H7 (cell line): Measurements from ENCODE around the gene HDAC1. TPM values are rescaled to one million over a fixed set of nuclear protein-coding genes. Genes with fewer than 3 reads are reported as not detected.
A peak's percentile ranks its signal among the peaks of the same experiment; 100 is the strongest.

Experiments used
- DNase-seq: peaks from one replicate; pipeline ENCODE4 v3.0.0; 2012
- H3K27me3 ChIP-seq: 2 replicates; pipeline ENCODE4 v1.6.0; 2011; ENCODE audit warnings: mild to moderate bottlenecking, low read length; ENCODE audit not compliant: control insufficient read depth, insufficient read depth
- H3K36me3 ChIP-seq: replicated peaks from 2 replicates; pipeline ENCODE4 v1.5.1; 2011; ENCODE audit warnings: low read length; ENCODE audit not compliant: control insufficient read depth, insufficient read depth
- H3K4me3 ChIP-seq: 2 replicates; pipeline ENCODE4 v1.5.1; 2011; ENCODE audit warnings: low read depth, mild to moderate bottlenecking, control low read depth, low read length, moderate library complexity; ENCODE audit not compliant: insufficient read depth
- total RNA-seq: library from RNA; depleted of rRNA; stranded (reverse); fragments of >200 nt; shearing (Covaris generic); gene quantifications from 2 replicates; pipeline ENCODE4 v1.2.3, GENCODE V29; 2014

Gene HDAC1
- total RNA-seq, 1 experiment from 2014 or later, result 133 TPM

DNA sequence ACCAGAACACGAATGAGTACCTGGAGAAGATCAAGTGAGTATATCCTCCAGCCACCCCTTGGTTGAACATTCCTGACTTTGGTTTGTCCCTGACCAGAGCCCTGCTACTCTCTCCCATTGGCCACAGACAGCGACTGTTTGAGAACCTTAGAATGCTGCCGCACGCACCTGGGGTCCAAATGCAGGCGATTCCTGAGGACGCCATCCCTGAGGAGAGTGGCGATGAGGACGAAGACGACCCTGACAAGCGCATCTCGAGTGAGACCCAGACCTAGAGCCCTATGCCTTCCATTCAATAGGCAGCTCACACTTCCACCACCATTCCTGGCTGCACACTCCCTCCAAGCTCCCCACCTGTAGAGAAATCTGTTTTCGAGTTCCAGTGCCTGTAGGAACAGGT, 39.7 kb downstream of the HDAC1 start:
- Histone ChIP-seq H3K36me3 (peaks cover 56% of the 10 kb centered on the region), H3K27me3 (peaks cover 2% of the 10 kb centered on the region; the same call in 1 of the 2 replicates)
- no peak for DNase-seq

DNA sequence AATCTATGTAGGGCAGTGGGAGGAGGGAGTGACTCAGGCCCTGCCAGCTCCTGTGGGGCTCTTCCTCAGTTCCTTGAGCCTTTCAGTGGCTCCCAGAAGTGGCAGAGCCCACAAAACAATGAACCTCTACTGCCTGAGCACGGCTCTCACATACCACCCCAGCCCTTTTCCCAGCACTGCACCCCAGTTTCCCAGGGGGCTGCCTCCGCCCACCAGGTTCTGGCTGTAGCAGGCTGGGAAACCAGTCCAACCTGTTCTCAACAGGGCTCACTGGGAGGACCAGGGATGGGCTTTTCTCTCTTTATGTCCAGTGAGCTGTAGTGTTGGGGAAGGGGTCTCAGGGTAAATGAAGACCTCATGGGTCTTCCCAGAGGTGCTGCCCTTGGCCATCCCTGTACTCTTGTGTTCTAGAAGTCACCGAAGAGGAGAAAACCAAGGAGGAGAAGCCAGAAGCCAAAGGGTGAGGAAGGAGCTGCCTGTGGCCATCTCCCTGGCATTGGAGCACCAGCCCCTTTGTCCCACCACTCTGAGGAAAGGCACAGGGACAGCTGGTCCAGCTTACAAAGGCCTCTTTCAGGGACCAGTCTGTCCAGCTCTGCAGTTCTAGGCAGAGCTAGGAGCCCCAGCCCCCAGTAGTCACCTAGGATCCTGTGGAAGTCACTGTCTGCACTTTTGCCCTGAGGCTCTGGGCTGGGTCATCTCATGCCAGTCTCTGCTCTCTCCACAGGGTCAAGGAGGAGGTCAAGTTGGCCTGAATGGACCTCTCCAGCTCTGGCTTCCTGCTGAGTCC, 40.6 kb downstream of the HDAC1 start:
- H3K4me3 ChIP-seq, result no peak overlapping the region
- H3K27me3 ChIP-seq, result peaks cover 8% of the 10 kb centered on the region
- H3K36me3 ChIP-seq, result peaks cover 50% of the 10 kb centered on the region
- no peak for DNase-seq

More for the DNA sequence above, 39.7 kb downstream of the HDAC1 start:
- H3K4me3 ChIP-seq, result no peak overlapping the region

- H3K4me3 ChIP-seq, result no peak overlapping the region
- peaks cover 44% of the 10 kb centered on the region for H3K36me3 ChIP-seq
- no peak for DNase-seq
- H3K27me3 ChIP-seq, result peaks cover 8% of the 10 kb centered on the region
Measured at GRCh38 chr1:32333251-32333963, 41.5 kb downstream of the HDAC1 start.

DNA sequence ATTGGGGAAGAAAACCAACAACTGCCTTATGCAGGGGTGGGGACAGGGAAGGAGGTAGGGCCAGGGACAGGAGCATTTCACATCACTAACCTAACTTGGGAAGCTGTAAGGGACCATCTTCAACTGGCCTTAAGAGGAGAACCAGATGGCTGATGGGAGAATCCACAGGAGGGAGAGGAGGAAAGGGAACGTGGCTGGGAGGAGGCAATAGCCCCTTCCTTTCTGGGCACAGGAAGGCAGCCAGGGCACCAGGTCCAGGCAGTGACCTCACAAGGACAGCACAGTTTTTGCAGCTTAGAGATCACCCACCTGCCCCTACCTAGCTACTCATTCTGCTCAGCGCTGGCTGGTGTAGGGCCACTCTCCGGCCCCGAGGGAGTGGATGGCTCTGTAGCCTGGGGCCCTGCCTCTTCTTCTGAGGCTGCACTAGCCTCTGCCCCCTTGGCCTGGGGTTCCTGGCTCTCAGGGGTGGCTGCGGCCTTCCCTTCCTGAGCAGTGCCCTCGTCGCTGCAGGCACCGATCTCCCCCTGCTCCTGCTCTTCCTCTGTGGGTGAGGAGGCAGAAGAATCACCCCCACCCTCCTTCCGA, 42.5 kb downstream of the HDAC1 start:
- Histone ChIP-seq H3K27me3 (peaks cover 8% of the 10 kb centered on the region), H3K36me3 (peaks cover 38% of the 10 kb centered on the region), H3K4me3 (peak overlapping the region; percentile 94)
- peak; percentile 59 for DNase-seq

DNA sequence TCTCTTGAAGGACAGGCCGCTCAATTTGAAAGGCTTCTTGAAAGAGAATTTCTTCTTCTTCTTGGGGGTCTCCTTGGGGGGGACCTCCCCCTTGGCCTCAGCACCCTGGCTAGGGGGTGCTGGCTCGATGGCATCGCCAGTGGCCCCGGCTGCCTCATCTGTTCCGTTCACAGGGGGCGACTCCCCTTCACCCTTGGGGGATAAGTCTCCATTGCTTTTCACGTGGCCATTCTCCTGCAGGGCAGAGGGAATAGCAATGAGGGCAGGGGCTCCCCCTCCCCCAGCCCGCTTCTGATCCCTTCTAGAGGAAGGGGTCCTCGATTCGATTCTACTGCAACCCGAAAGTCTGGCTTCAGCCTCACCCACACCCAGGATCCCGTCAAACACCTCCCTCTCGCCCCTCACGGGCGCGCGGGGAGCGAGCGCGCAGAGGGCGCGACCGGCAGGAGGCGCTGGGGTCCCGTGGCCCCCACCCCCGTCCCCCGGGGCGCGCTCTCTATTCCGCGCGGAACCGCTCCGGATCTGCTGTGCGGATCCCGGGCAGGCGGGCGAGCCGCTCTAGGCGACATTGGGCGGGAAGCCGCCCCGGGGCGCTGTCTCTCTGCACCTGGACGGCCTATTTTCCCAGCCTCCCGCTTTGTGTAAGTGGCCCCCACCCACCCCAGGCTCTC, 43.1 kb downstream of the HDAC1 start:
- Histone ChIP-seq H3K36me3 (peaks cover 32% of the 10 kb centered on the region), H3K27me3 (peaks cover 8% of the 10 kb centered on the region), H3K4me3 (peak overlapping the region; percentile 94)
- peak; percentile 87 for DNase-seq

- peak; percentile 86 for DNase-seq
- H3K27me3 ChIP-seq, result peaks cover 8% of the 10 kb centered on the region
- peak overlapping the region; percentile 94 for H3K4me3 ChIP-seq
- H3K36me3 ChIP-seq, result peaks cover 28% of the 10 kb centered on the region
Measured at GRCh38 chr1:32335535-32335789, 43.6 kb downstream of the HDAC1 start.

DNA sequence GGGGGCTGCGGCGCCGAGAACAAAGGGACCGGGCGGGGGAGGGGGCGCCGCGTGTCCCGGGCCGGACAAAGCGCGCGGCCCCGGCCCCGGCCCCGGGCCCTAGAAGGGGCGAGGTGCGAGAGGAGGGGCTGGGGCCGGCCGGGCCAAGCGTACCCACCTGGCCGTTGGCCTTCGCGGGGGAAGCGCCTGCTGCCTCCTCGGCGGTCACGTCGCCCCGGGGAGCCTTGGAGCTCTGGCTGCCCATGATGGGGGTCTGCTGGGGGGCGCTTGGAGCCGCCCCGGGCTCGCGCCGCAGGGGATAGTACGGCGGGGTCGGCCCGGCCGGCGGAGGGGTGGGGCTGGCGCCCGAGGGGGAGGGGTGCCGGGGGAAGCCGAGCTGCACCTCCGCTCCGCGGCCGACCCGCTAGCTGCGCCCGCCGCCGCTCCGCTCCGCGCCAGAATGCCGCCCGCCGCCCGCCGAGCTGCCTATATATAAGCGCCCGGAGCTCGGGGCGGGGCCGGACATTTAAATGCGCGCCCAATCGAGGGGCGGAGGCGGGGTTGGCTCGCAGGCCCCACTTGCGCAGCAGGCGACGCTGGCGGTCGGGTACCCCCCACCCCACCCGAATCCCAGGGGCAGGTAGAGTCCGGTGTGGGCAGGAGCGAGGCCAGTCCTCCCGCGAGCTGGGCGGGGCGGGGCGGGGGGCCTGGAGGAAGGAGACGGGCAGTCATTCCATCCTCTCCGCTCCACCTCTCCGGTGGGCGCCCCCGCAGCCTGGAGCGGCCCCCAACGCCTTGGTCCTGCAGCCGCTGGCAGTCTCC, 44.1 kb downstream of the HDAC1 start, which contains the start of gene MARCKSL1:
Gene MARCKSL1, minus strand, starts transcription at position 444 of the 801 bp plus-strand sequence. Its CDS starts 200 bp downstream, at position 244.
- Histone ChIP-seq H3K4me3 (peak within 1 kb of the TSS; percentile 94), H3K27me3 (peaks cover 8% of the 10 kb centered on the region), H3K36me3 (peaks cover 27% of the 10 kb centered on the region)
- DNase-seq, result peak; percentile 96

DNA sequence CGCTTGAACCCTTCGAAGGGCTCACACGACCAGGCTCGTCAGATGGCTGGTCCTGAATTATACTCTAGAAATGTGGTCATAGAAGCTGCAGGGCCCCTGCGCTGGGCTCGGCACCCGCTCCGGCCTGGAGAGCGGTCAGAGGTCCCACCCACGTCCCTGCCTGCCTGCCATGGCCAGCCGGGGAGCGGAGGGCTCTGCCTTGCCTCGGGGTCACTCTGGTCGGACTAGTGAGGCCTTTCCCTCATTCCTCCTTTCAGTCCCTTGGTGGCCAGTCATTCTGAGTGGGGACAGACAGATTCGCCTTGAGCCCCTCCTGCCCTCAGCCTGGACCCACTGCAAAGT, 44.7 kb downstream of the HDAC1 start:
- Histone ChIP-seq H3K27me3 (peaks cover 8% of the 10 kb centered on the region), H3K36me3 (peaks cover 23% of the 10 kb centered on the region), H3K4me3 (peak overlapping the region; percentile 94)
- no peak for DNase-seq

GRCh38 chr1:32336963-32337675, 45.2 kb downstream of the HDAC1 start:
- Histone ChIP-seq H3K27me3 (peaks cover 8% of the 10 kb centered on the region), H3K36me3 (peaks cover 20% of the 10 kb centered on the region), H3K4me3 (no peak overlapping the region; the same call in 1 of the 2 replicates)
- peak; percentile 52 for DNase-seq

DNA sequence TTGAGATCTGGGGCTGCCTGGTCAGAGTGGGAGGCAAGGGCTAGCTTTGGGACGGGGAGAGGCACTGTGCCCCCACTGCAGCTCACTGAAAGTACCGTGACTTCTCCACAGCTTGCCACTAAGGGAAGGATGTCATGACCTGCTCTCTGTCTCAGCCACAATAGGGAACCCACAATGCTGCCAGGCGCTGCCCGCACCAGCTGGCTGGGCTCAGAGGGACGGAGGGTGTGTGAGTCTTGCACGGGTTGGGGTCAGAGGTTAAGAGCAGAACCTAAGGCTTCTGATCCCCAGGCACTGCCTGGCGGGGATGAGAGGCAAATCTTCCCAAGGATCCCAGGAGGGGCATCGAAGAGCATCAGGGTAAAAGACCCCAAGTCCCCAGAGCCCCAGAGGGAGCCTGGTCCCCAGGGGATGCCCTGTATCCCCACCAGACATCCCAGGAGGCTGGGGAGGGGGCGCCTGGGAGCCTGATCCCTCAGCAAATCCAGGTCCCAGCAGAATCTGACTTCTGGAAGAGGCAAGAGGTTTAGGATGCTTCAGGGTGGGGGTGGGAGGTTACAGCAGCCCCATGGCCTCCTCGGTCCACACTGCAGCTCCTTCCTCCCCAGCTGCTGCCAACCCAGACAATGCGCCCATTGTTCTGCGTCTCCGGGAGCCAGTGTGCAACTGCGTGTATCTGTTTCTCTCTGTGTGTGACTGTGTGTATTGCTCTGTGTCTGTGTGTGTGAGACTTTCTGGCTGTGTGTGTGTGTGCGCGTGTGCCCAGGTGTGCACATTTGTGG, 46.2 kb downstream of the HDAC1 start:
- H3K4me3 ChIP-seq, result no peak overlapping the region
- peak; percentile 50 for DNase-seq
- peaks cover 12% of the 10 kb centered on the region for H3K36me3 ChIP-seq
- H3K27me3 ChIP-seq, result peaks cover 8% of the 10 kb centered on the region

GRCh38 chr1:32338637-32339145, 46.8 kb downstream of the HDAC1 start:
- no peak overlapping the region for H3K4me3 ChIP-seq
- peaks cover 8% of the 10 kb centered on the region for H3K27me3 ChIP-seq
- H3K36me3 ChIP-seq, result peaks cover 7% of the 10 kb centered on the region
- DNase-seq, result no peak

DNA sequence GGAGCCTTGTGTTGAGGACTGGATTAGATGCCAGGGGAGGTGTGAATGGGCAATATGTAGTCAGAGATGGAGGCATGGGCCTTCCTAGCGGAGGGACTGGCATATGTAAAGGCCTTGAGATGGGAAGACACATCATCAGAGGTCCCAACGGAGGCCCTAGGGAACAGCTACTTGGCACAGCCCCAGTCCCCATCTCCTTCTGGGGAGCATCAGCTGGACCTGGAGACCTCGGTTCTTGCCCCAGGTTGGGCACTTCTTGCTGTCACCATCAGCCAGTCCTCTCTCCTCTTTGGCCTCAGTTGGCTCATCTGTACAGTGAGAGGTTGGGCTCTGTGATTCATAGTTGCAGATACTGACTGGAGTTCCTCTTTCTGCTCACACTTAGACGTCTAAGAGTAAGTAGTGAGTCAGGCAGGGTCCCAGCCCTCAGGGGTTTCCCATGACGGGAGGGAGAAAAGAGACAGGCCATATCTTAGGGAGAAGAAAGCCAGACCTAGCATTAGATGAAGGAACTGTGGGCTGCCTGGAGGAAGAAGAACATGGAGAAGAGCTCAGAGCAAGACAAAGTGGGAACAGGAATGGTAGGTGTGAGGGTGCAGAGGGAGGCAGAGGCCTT, 47.6 kb downstream of the HDAC1 start:
- DNase-seq, result no peak
- Histone ChIP-seq H3K36me3 (peaks cover 1% of the 10 kb centered on the region), H3K4me3 (no peak overlapping the region), H3K27me3 (peaks cover 8% of the 10 kb centered on the region)
